Measurements from ENCODE around the gene CMPK2.

DNA sequence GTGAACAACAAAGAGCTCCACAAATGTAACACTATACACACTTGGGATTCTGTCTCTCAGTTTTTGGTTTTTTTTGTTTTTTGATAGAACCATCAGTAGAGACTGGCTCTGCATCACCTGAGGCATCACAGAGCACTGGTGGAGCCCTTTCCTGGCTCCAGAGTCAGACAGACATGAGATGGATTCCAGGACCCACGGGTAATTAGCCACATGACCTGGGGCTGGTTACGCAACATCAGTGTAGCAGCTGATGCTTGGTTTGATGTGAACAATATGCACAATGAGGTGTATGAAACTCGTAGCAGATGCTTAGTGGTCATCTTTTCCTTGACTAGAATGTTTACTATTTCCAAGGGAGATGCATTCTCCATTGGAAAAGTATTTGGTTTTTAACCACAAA lies 40.7 kb downstream of the CMPK2 start:
- TF ChIP-seq RELB (IDR thresholded peaks at IDR 0.05; ENCODE audit: low read depth) (no peak), POLR2A (IDR thresholded peaks at IDR 0.05; ENCODE audit: low read depth, low read length) (no peak), YY1 (IDR thresholded peaks at IDR 0.05; ENCODE audit: low read depth, low read length) (no peak), ZNF24 (IDR thresholded peaks at IDR 0.05) (no peak)
- TF ChIP-seq, protein P1, sequence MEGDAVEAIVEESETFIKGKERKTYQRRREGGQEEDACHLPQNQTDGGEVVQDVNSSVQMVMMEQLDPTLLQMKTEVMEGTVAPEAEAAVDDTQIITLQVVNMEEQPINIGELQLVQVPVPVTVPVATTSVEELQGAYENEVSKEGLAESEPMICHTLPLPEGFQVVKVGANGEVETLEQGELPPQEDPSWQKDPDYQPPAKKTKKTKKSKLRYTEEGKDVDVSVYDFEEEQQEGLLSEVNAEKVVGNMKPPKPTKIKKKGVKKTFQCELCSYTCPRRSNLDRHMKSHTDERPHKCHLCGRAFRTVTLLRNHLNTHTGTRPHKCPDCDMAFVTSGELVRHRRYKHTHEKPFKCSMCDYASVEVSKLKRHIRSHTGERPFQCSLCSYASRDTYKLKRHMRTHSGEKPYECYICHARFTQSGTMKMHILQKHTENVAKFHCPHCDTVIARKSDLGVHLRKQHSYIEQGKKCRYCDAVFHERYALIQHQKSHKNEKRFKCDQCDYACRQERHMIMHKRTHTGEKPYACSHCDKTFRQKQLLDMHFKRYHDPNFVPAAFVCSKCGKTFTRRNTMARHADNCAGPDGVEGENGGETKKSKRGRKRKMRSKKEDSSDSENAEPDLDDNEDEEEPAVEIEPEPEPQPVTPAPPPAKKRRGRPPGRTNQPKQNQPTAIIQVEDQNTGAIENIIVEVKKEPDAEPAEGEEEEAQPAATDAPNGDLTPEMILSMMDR (IDR thresholded peaks at IDR 0.05 in 2 of 3, conservative IDR thresholded peaks at IDR 0.05 in 1 of 3; ENCODE audit: control insufficient read depth in 2 of 3, extremely low read depth in 1 of 3, insufficient read depth in 1 of 3, low read depth in 3 of 3, low read length in 3 of 3): no peak

Measured in GM12878 (cell line).